Diencephalon (tissue), 1 donor: ENCODE results near the gene DUSP11. TPM values are rescaled to one million over a fixed set of nuclear protein-coding genes. Genes with fewer than 3 reads are reported as not detected.

Experiments
- total RNA-seq: library from RNA; depleted of rRNA; stranded (reverse); fragments of >200 nt; gene quantifications from one replicate; pipeline ENCODE4 v1.2.3, GENCODE V29; 2014

DUSP11 gene
- total RNA-seq = 28.6 TPM

GRCh38 chr2:73779467-73780236, at the start of gene DUSP11:
DUSP11 (minus strand) TSS chr2:73780103; CDS start chr2:73779974, 129 bp downstream.

GRCh38 chr2:73828818-73829570, 49.1 kb upstream of the DUSP11 start, which contains the start of gene STAMBP:
STAMBP (plus strand) TSS chr2:73828961; CDS start chr2:73830857, 1,896 bp downstream.

GRCh38 chr2:73783883-73784282, 4.0 kb upstream of the DUSP11 start, which contains the start of gene C2orf78:
C2orf78 (plus strand) TSS chr2:73784183; CDS start chr2:73784310, 127 bp downstream.

GRCh38 chr2:73736855-73737779, 42.8 kb downstream of the DUSP11 start, which contains the start of gene TPRKB:
TPRKB (minus strand) TSS chr2:73737345; CDS start chr2:73734569, 2,776 bp downstream.

Other genes starting within 250 kb of the DUSP11 start
- not detected for gene NAT8, start 137.7 kb downstream of the DUSP11 start, total RNA-seq
- 36.0 TPM for gene TPRKB, start 42.8 kb downstream of the DUSP11 start, total RNA-seq
- gene C2orf78, start 4.1 kb upstream of the DUSP11 start, total RNA-seq = not detected
- gene STAMBP, start 48.9 kb upstream of the DUSP11 start, total RNA-seq = 21.5 TPM
- gene ACTG2, start 112.9 kb upstream of the DUSP11 start, total RNA-seq = 0.23 TPM
- 57.9 TPM for gene DGUOK, start 146.8 kb upstream of the DUSP11 start, total RNA-seq
- gene TET3, start 204.8 kb upstream of the DUSP11 start, total RNA-seq = 18.9 TPM